GM12878 (cell line): ENCODE measurements around the gene ARMC9. TPM values are rescaled to one million over a fixed set of nuclear protein-coding genes. Genes with fewer than 3 reads are reported as not detected.
"Not testable (repeated sequence)": the region's sequence is repeated elsewhere in the genome, so short reads cannot be mapped to it uniquely, and the experiment has no call there.

ENCODE experiments used
- ATAC-seq: fragments of 200-7000 bp; cut with Tn5 transposase; 3 replicates; pipeline ENCODE4 v1.9.1; 2020; ENCODE audit warnings: mild to moderate bottlenecking, moderate library complexity
- BruUV-seq: library from RNA; stranded (reverse); fragments of 400-500 nt; replicated peaks from 2 replicates; lab custom pipeline; 2021; lab: Mats Ljungman, UMichigan
- CTCF ChIA-PET: fragments of 300-600 bp; sonication (Branson Sonifier 250); formaldehyde crosslinking; extraction: SDS; loops from one replicate; lab custom pipeline; 2021; ENCODE audit warnings: inconsistent platforms; lab: Yijun Ruan, JAX
- POLR2A ChIA-PET: fragments of 350-600 bp; formaldehyde crosslinking; extraction: SDS; loops from one replicate; lab custom pipeline; 2021; ENCODE audit warnings: inconsistent platforms; lab: Charles Lee
- RAD21 ChIA-PET: fragments of 300-600 bp; sonication (Branson Sonifier 250); formaldehyde crosslinking; loops from one replicate; lab custom pipeline; 2023; ENCODE audit warnings: antibody characterized with exemption; ENCODE audit not compliant: unreplicated experiment; lab: Charles Lee
- SMC1A ChIA-PET: fragments of 300-600 bp; sonication (Branson Sonifier 250); formaldehyde crosslinking; loops from one replicate; lab custom pipeline; 2023; ENCODE audit not compliant: unreplicated experiment, uncharacterized antibody; lab: Charles Lee
- DNase-seq: peaks from one replicate; pipeline ENCODE4 v3.0.0-alpha.2; 2011; ENCODE audit warnings: low read depth, low spot score
- FAIRE-seq: peaks from 3 replicates; lab custom pipeline; 2011; peaks lifted over from hg19 to GRCh38; lab: Jason Lieb, UNC
- H2AFZ ChIP-seq: 2 replicates; pipeline ENCODE4 v1.6.0; 2011; ENCODE audit warnings: low read depth, low read length, control low read depth; ENCODE audit not compliant: control insufficient read depth
- H3K27ac ChIP-seq: 2 replicates; pipeline ENCODE4 v1.5.1; 2011; ENCODE audit warnings: control low read depth; ENCODE audit not compliant: control insufficient read depth, insufficient read depth
- H3K27me3 ChIP-seq, 2 experiments: replicated peaks in 1 of 2; 2 replicates each; pipeline versions ENCODE4 v1.6.0 to v1.6.1; 2011; ENCODE audit warnings: low read length in 1 of 2; ENCODE audit not compliant: control insufficient read depth in 2 of 2, insufficient read depth in 2 of 2
- H3K36me3 ChIP-seq, 2 experiments: 2 replicates each; pipeline ENCODE4 v1.5.1; 2011; ENCODE audit warnings: low read length in 1 of 2; ENCODE audit not compliant: control insufficient read depth in 2 of 2, insufficient read depth in 2 of 2
- H3K4me1 ChIP-seq: 2 replicates; pipeline ENCODE4 v1.6.1; 2011; ENCODE audit warnings: mild to moderate bottlenecking, low read length, moderate library complexity, mixed read lengths; ENCODE audit not compliant: control insufficient read depth, insufficient read depth
- H3K4me2 ChIP-seq: 2 replicates; pipeline ENCODE4 v1.6.0; 2011; ENCODE audit warnings: control low read depth; ENCODE audit not compliant: control insufficient read depth, insufficient read depth
- H3K4me3 ChIP-seq: fragments of 200-600 bp; sonication (generic); 2 replicates; pipeline ENCODE4 v1.5.1; 2016
- H3K79me2 ChIP-seq: 2 replicates; pipeline ENCODE4 v1.6.0; 2011; ENCODE audit warnings: low read length; ENCODE audit not compliant: control insufficient read depth, insufficient read depth
- H3K9ac ChIP-seq: 2 replicates; pipeline ENCODE4 v1.8.0; 2011; ENCODE audit warnings: low read length, control low read depth, mixed read lengths; ENCODE audit not compliant: control insufficient read depth, insufficient read depth
- H3K9me3 ChIP-seq: replicated peaks from 3 replicates; pipeline ENCODE4 v1.5.1; 2011; ENCODE audit warnings: mild to moderate bottlenecking, low read length; ENCODE audit not compliant: control insufficient read depth, insufficient read depth
- H4K20me1 ChIP-seq: 2 replicates; pipeline ENCODE4 v1.6.0; 2011; ENCODE audit not compliant: control insufficient read depth, insufficient read depth
- TARDBP ChIP-seq: IDR thresholded peaks from 2 replicates; pipeline ENCODE4 v1.6.1; 2016; ENCODE audit warnings: borderline replicate concordance
- WGBS: methylation state at CpG from one replicate; pipeline ENCODE4 v1.1.6; 2016; ENCODE audit warnings: low lambda C conversion rate; ENCODE audit not compliant: insufficient replicate concordance, insufficient coverage; ENCODE audit errors: missing lambda C conversion rate; 5-methylcytosine and 5-hydroxymethylcytosine counted together
- in situ Hi-C: fragments of 300-500 bp; cut with MboI; formaldehyde crosslinking; loops from 9 replicates; pipeline ENCODE4 v1.14.3; 2018; ENCODE audit warnings: mixed read lengths
- intact Hi-C: fragments of 100-400 bp; cut with micrococcal nuclease; formaldehyde crosslinking; loops from one replicate; pipeline ENCODE4 v1.14.2; 2022; ENCODE audit not compliant: unreplicated experiment
- polyA plus RNA-seq, 11 experiments: library from polyadenylated mRNA; depleted of rRNA in 4 of 11; unstranded in 6 of 11; stranded (reverse) in 5 of 11; fragments of >200 nt; fragmentation: Nextera tagmentation in 4 of 11; fragmentation: Illumina TruSeq in 1 of 11; extraction: Ambion mirVana in 4 of 11; extraction: Trizol in 1 of 11; gene quantifications; 1 replicate in 1 of 11; 2 replicates in 10 of 11; pipeline versions ENCODE4 v1.2.1 to v1.2.3, GENCODE V29; 2011 to 2016; ENCODE audit warnings: inconsistent platforms in 2 of 11, missing spikeins in 2 of 11, low read depth in 1 of 11
- total RNA-seq, 4 experiments: library from RNA; depleted of rRNA in 3 of 4; stranded (reverse); fragments of >200 nt in 3 of 4; fragmentation: Illumina TruSeq in 1 of 4; extraction: Trizol in 1 of 4; gene quantifications; 2 replicates each; pipeline versions ENCODE4 v1.2.1 to v1.2.3, GENCODE V29; 2013 to 2021
- TF ChIP-seq, protein P1 (sequence below): fragments of 450-650 bp; IDR thresholded peaks from 2 replicates; pipeline ENCODE4 v1.6.1; 2017; ENCODE audit warnings: borderline replicate concordance
- TF ChIP-seq, protein P2 (sequence below): IDR thresholded peaks from 2 replicates; pipeline ENCODE4 v1.6.1; 2012; ENCODE audit warnings: low read depth, low read length, improper control_type of control experiment

The ARMC9 gene
- total and polyA plus RNA-seq, 10 of the 15 experiments (the other 5 are each of a cell fraction or from before 2014, with no cell fraction given): 3.8 to 21.8 (median 10.4) TPM

DNA sequence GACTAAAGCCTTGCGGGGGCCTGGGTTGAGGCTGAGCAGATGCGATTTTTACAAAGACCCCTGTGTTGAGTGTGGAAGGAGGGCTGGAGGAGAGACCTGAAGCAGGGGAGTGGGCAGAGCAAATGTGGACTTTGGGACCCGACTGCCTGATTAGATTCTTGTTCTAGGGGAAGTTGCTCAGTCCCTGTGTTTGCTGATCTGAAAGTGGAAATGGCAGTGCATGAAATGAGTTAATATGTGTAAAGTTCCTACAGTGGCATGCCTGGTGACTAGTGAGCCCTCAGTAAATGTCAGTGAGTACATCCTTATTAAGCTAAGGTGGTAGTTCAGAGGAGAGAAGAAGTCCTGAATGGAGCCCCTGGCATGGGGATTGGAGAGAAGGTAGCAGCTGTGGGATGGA, 52.3 kb downstream of the ARMC9 start:
- ATAC-seq (no peak), DNase-seq (no peak), FAIRE-seq (no peak)
- no TSS peak for BruUV-seq
- H3K9ac ChIP-seq: no peak overlapping the region
- no peaks in the 10 kb centered on the region for H3K9me3 ChIP-seq
- intact Hi-C loops: no loop called here
- H3K27ac ChIP-seq: no peak overlapping the region
- ChIA-PET CTCF (interaction anchor here (0.5 to 0.7 kb wide), 2 partner anchors 57 to 655 kb away, joined by 4 read pairs; no protein-coding TSS in a partner anchor), SMC1A (interaction anchor here (0.6 kb wide), 2 partner anchors 196 to 835 kb away, joined by 3 read pairs; no protein-coding TSS in a partner anchor), RAD21 (no interaction called here), POLR2A (no interaction called here)
- H3K79me2 ChIP-seq: no peaks in the 10 kb centered on the region
- no peak overlapping the region for H2AFZ ChIP-seq
- in situ Hi-C loops: no loop called here
- 78% methylated on average over 3 of the region's 3 CpGs for WGBS
- H3K27me3 ChIP-seq: no peaks in the 10 kb centered on the region
- no peaks in the 10 kb centered on the region; a peak in 1 of 4 replicates for H3K36me3 ChIP-seq
- H3K4me3 ChIP-seq: no peak overlapping the region
- no peak overlapping the region for H3K4me2 ChIP-seq
- no peaks in the 10 kb centered on the region for H3K4me1 ChIP-seq
- TF ChIP-seq, protein P1, sequence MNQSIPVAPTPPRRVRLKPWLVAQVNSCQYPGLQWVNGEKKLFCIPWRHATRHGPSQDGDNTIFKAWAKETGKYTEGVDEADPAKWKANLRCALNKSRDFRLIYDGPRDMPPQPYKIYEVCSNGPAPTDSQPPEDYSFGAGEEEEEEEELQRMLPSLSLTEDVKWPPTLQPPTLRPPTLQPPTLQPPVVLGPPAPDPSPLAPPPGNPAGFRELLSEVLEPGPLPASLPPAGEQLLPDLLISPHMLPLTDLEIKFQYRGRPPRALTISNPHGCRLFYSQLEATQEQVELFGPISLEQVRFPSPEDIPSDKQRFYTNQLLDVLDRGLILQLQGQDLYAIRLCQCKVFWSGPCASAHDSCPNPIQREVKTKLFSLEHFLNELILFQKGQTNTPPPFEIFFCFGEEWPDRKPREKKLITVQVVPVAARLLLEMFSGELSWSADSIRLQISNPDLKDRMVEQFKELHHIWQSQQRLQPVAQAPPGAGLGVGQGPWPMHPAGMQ: no peak
- TF ChIP-seq, protein P2, sequence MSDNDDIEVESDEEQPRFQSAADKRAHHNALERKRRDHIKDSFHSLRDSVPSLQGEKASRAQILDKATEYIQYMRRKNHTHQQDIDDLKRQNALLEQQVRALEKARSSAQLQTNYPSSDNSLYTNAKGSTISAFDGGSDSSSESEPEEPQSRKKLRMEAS: no peak
- TF ChIP-seq TARDBP: no peak
- H4K20me1 ChIP-seq: no peaks in the 10 kb centered on the region

DNA sequence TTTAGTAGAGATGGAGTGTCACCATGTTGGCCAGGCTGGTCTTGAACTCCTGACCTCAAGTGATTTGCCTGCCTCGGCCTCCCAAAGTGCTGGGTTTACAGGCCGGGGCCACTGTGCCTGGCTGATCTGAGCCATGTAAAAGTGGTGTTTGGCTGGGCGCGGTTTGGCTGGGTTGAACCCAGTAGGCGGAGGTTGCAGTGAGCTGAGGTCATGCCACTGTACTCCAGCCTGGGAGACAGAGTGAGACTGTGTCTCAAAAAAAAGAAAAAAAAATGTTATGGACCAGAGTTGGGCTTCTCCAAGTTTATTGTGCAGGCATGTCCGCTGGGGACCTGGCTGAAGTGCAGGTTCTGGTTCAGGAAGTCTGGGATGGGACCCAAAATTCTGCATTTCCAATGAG, 54.9 kb downstream of the ARMC9 start:
- RAD21 ChIA-PET: interaction anchor here (0.7 kb wide), 1 partner anchor 96 kb away, joined by 3 read pairs; no protein-coding TSS in a partner anchor
- H2AFZ ChIP-seq, H3K27me3 ChIP-seq, BruUV-seq, in situ Hi-C loops, H3K79me2 ChIP-seq, H3K36me3 ChIP-seq, FAIRE-seq, H3K4me3 ChIP-seq, POLR2A ChIA-PET, H3K9ac ChIP-seq, H3K4me1 ChIP-seq, H4K20me1 ChIP-seq, H3K4me2 ChIP-seq, H3K27ac ChIP-seq, intact Hi-C loops, DNase-seq, H3K9me3 ChIP-seq, ATAC-seq: not testable (repeated sequence)
- SMC1A ChIA-PET: interaction anchor here (1.7 to 1.9 kb wide), 2 partner anchors 10 to 24 kb away, joined by 4 to 9 read pairs; no protein-coding TSS in a partner anchor
- CTCF ChIA-PET: interaction anchor here (1.1 to 1.4 kb wide), 2 partner anchors 15 to 149 kb away, joined by 3 to 4 read pairs; no protein-coding TSS in a partner anchor
- WGBS: 85% methylated on average over 6 of the region's 6 CpGs
